ENCODE results near the gene TCIRG1.

The TCIRG1 gene

GRCh38 chr11:68056317-68057285 is 17.8 kb downstream of the TCIRG1 start:
- H3K27me3 Mint-ChIP-seq, result no peaks in the 10 kb centered on the region
- H3K27ac Mint-ChIP-seq, result no peak overlapping the region
- no peaks in the 10 kb centered on the region for H3K9me3 Mint-ChIP-seq
- no peak overlapping the region for H3K4me3 Mint-ChIP-seq
- H3K36me3 Mint-ChIP-seq, result peaks cover 34 to 55% of the 10 kb centered on the region in 2 donors
- H3K4me1 Mint-ChIP-seq, result no peaks in the 10 kb centered on the region
- no peak for ATAC-seq (replicated peaks)
- no peak for DNase-seq

GRCh38 chr11:68057807-68058206 is 19.0 kb downstream of the TCIRG1 start:
- H3K27ac Mint-ChIP-seq, result peak overlapping the region; percentile 51
- no peaks in the 10 kb centered on the region for H3K9me3 Mint-ChIP-seq
- H3K4me3 Mint-ChIP-seq, result no peak overlapping the region
- H3K36me3 Mint-ChIP-seq, result peaks cover 44 to 58% of the 10 kb centered on the region in 2 donors
- H3K4me1 Mint-ChIP-seq, result no peaks in the 10 kb centered on the region
- H3K27me3 Mint-ChIP-seq, result no peaks in the 10 kb centered on the region
- ATAC-seq (replicated peaks), result no peak
- no peak for DNase-seq

- no peaks in the 10 kb centered on the region for H3K9me3 Mint-ChIP-seq
- no peak overlapping the region for H3K4me3 Mint-ChIP-seq
- ATAC-seq (replicated peaks), result no peak
- no peak for DNase-seq
- no peaks in the 10 kb centered on the region for H3K4me1 Mint-ChIP-seq
- H3K27ac Mint-ChIP-seq, result no peak overlapping the region
- H3K27me3 Mint-ChIP-seq, result no peaks in the 10 kb centered on the region
- H3K36me3 Mint-ChIP-seq, result peaks cover 65 to 66% of the 10 kb centered on the region in 2 donors
Observed at GRCh38 chr11:68061508-68061907, 22.7 kb downstream of the TCIRG1 start.

- Mint-ChIP-seq H3K9me3 (no peaks in the 10 kb centered on the region), H3K4me1 (no peaks in the 10 kb centered on the region), H3K36me3 (peaks cover 67 to 70% of the 10 kb centered on the region in 2 donors)
Observed at GRCh38 chr11:68064926-68065325, 26.1 kb downstream of the TCIRG1 start.

GRCh38 chr11:68065841-68066240 is 27.0 kb downstream of the TCIRG1 start:
- no peak for ATAC-seq (replicated peaks)
- no peaks in the 10 kb centered on the region for H3K27me3 Mint-ChIP-seq

More at GRCh38 chr11:68064926-68065325, 26.1 kb downstream of the TCIRG1 start:
- no peaks in the 10 kb centered on the region for H3K27me3 Mint-ChIP-seq
- ATAC-seq (replicated peaks) (no peak), DNase-seq (no peak)
- H3K4me3 Mint-ChIP-seq, result no peak overlapping the region
- no peak overlapping the region for H3K27ac Mint-ChIP-seq

DNA sequence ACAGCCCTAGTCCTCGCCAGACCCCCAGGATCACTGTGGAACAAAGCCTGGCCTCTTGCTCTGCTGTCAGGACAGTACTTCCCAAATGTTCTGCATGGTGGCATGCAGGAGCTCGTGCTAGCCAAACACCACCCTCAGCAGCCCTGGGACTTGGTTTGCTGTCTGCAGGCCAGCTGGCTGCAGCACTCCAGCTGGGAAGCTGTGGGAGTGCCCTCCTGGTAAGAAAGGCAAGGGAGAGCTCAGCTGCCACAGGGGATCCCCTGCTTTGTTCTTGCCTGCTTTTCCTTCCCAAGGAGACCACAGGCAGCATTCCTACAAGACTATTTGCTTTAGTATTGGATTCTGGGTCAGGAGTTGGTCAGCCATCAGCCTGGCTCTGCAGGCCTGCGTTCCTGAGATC is 27.9 kb downstream of the TCIRG1 start:
- no peaks in the 10 kb centered on the region for H3K27me3 Mint-ChIP-seq
- DNase-seq, result no peak
- H3K4me3 Mint-ChIP-seq, result no peak overlapping the region
- peaks cover 6 to 9% of the 10 kb centered on the region in 2 donors for H3K4me1 Mint-ChIP-seq
- ATAC-seq (replicated peaks), result no peak
- H3K9me3 Mint-ChIP-seq, result no peaks in the 10 kb centered on the region
- no peak overlapping the region for H3K27ac Mint-ChIP-seq
- H3K36me3 Mint-ChIP-seq, result peaks cover 65 to 74% of the 10 kb centered on the region in 2 donors

More at GRCh38 chr11:68065841-68066240, 27.0 kb downstream of the TCIRG1 start:
- peaks cover 0 to under 1% of the 10 kb centered on the region in 2 donors for H3K4me1 Mint-ChIP-seq
- no peak overlapping the region for H3K4me3 Mint-ChIP-seq
- DNase-seq, result no peak
- no peak overlapping the region for H3K27ac Mint-ChIP-seq
- no peaks in the 10 kb centered on the region for H3K9me3 Mint-ChIP-seq
- H3K36me3 Mint-ChIP-seq, result peaks cover 65 to 71% of the 10 kb centered on the region in 2 donors

DNA sequence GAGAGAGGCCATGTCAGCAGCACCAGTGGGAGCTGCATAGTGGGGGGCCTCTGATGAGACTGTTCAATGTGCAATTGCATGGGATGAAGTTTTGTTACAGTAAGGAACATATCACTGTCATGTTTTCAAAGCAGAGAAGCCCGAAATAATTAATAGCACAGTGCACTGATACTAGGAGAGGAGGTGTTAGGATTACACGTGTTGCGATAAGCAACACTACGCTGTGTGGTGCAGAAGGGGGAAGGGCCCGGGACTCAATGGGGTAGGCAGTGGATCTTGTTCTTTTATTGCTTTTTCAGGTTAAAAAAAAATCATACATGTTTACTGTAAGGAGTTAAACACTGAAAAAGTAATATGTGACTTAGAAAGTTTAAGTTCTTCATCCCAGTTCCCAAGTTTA is 29.2 kb downstream of the TCIRG1 start:
- Mint-ChIP-seq H3K27me3 (no peaks in the 10 kb centered on the region), H3K36me3 (peaks cover 59 to 67% of the 10 kb centered on the region in 2 donors), H3K4me3 (no peak overlapping the region), H3K4me1 (peaks cover 9 to 13% of the 10 kb centered on the region in 2 donors), H3K27ac (no peak overlapping the region), H3K9me3 (no peaks in the 10 kb centered on the region)
- ATAC-seq (replicated peaks) (no peak), DNase-seq (no peak)

DNA sequence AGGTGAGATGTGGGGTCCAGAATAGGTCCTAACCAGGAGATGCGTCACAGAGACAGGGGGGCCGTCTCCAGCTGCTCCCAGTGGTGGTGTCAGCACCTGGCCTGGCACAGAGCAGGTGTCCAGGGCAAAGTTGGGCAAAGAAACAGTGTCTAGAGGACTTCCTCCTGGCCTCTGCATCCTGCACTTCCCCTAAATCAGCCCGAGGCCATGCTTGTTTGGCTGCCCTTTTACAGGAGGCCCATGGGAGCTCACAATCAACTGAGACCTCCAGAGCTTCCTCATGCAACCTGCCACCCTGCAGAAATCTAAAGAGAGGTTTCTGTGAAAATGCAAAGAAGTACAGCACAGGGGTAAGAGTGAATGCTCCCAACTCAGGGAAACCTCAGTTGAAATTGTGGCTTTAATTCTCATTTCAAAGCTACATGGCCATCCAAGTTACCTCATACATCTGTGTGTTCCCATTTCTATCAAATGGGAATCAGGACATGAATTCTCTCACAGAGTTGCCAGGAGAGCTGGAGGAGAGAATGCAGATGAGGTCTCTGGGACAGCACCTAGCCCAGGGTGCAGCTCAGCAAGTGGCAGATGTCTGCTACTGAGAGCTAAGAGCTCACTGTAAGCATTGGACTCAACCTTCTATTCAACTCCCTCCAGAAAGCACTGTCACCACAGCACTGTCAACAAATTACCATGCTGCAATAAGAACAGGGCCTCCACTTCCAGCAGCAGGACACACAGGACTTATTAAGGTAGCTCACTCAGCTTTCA is 32.6 kb downstream of the TCIRG1 start:
- no peaks in the 10 kb centered on the region for H3K27me3 Mint-ChIP-seq
- ATAC-seq (replicated peaks), result peak; percentile 82 to 94
- H3K27ac Mint-ChIP-seq, result peak overlapping the region; percentile 63
- peaks cover 41 to 67% of the 10 kb centered on the region in 2 donors for H3K36me3 Mint-ChIP-seq
- H3K4me3 Mint-ChIP-seq, result no peak overlapping the region
- H3K4me1 Mint-ChIP-seq, result peaks cover 9 to 13% of the 10 kb centered on the region in 2 donors
- DNase-seq, result no peak
- no peaks in the 10 kb centered on the region for H3K9me3 Mint-ChIP-seq

- Mint-ChIP-seq H3K9me3 (no peaks in the 10 kb centered on the region), H3K4me1 (peaks cover 20 to 27% of the 10 kb centered on the region in 2 donors), H3K36me3 (peaks cover 35 to 61% of the 10 kb centered on the region in 2 donors), H3K27ac (no peak overlapping the region), H3K27me3 (no peaks in the 10 kb centered on the region), H3K4me3 (no peak overlapping the region)
- ATAC-seq (replicated peaks) (no peak), DNase-seq (no peak)
Observed at GRCh38 chr11:68074584-68075352, 35.9 kb downstream of the TCIRG1 start.

DNA sequence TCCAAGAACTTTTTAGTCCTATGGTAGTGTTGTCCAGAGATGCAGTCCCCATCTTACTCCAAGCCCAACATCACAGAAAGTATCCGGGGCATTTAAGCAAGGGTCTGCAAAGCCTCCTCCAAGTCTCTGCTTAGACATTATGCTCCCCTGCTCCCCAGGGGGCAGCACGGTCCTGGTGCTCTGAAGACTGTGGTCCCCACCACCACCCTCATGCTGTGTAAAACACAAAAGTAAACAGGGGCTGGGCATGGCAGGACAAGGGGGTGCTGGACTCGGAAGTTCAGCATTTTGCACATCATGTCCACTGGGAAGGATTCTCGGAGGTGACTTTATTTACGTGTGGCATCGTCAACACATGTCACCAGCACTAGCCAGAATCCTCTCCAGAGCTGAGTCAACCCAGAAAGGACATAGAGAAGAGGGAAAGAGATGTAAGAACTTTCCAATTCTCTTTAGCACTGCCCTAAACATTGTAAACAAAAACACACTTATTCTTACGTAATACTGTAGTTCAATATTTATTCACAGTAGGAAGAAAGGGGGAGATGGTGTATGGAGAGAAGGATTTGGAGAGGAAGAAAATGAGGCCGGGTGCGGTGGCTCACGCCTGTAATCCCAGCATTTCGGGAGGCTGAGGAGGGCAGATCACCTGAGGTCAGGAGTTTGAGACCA is 37.7 kb downstream of the TCIRG1 start:
- no peaks in the 10 kb centered on the region for H3K9me3 Mint-ChIP-seq
- no peak for DNase-seq
- no peak for ATAC-seq (replicated peaks)
- H3K27ac Mint-ChIP-seq, result no peak overlapping the region
- peaks cover 37 to 55% of the 10 kb centered on the region in 2 donors for H3K36me3 Mint-ChIP-seq
- no peaks in the 10 kb centered on the region for H3K27me3 Mint-ChIP-seq
- H3K4me3 Mint-ChIP-seq, result no peak overlapping the region
- peaks cover 17 to 20% of the 10 kb centered on the region in 2 donors for H3K4me1 Mint-ChIP-seq

DNA sequence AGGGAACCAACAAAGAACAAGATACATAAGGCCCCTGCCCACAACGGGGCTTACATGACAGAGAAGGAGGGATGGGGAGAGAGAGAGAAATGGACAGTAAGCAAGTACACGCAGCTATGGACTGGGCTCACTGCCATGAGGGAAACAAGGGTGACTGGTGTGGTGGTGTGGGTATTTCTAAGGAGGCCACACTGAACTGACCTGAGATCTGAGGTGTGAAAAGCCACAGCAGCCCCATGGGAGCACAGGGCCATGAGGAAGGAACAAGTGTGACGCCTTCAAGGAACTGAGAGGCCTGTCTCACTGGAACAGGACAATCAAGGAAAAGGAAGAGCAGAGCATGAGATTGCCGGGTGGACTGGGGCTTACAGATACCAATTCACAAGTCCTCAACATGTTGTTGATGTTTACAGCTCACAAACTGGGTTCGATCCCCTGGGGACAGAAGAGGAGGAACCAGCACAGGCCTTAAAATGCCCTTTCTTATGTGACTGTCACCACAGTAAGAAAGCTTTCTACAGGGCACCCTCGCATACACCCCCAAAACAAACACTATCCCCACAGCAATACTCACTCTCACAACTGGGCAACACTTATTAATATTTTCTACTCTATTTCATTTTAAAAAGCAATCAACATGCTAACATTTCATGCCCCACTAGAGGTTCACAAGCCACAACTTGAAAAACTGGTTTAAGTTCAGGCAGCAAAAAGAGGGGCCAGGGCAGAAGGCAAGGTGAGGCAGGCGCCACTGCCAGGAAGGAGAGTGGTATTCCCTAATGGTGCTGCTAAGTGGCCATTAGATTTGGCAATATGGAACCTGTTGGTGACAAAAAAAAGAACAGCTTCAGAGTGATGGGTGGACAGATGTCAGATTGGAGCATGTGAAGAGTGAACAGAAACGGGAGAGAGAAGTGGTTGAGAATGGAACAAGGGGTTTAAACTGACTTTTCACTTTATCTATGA is 39.1 kb downstream of the TCIRG1 start:
- peak; percentile 17 for DNase-seq
- ATAC-seq (replicated peaks), result peak; percentile 82 to 84
- H3K4me3 Mint-ChIP-seq, result no peak overlapping the region
- H3K4me1 Mint-ChIP-seq, result peaks cover 13 to 14% of the 10 kb centered on the region in 2 donors
- H3K27ac Mint-ChIP-seq, result no peak overlapping the region
- H3K9me3 Mint-ChIP-seq, result no peaks in the 10 kb centered on the region
- H3K27me3 Mint-ChIP-seq, result no peaks in the 10 kb centered on the region
- H3K36me3 Mint-ChIP-seq, result peaks cover 33 to 49% of the 10 kb centered on the region in 2 donors

DNA sequence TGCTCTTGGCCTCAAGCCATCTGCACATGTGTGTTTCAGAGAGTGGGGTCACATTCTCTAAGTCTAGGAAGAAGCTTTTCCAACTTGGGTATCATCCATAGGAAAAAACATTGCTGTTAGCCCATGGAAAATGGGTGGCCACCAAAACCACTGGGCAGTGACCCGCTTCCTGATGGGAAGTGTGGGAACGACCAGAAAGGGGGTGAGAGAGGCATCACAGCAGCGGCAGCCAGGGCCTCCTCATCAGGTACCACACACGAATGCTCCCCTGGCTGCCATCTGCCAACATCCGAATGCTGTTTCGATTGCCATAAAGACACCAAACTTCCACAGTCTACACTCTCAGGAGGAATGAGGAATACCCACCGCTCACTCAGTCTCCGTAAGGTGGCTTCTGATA is 42.0 kb downstream of the TCIRG1 start:
- DNase-seq, result no peak
- peaks cover 13 to 14% of the 10 kb centered on the region in 2 donors for H3K4me1 Mint-ChIP-seq
- H3K27me3 Mint-ChIP-seq, result no peaks in the 10 kb centered on the region
- H3K4me3 Mint-ChIP-seq, result no peak overlapping the region
- no peak for ATAC-seq (replicated peaks)
- no peaks in the 10 kb centered on the region for H3K9me3 Mint-ChIP-seq
- H3K36me3 Mint-ChIP-seq, result peaks cover 29 to 31% of the 10 kb centered on the region in 2 donors
- no peak overlapping the region for H3K27ac Mint-ChIP-seq

DNA sequence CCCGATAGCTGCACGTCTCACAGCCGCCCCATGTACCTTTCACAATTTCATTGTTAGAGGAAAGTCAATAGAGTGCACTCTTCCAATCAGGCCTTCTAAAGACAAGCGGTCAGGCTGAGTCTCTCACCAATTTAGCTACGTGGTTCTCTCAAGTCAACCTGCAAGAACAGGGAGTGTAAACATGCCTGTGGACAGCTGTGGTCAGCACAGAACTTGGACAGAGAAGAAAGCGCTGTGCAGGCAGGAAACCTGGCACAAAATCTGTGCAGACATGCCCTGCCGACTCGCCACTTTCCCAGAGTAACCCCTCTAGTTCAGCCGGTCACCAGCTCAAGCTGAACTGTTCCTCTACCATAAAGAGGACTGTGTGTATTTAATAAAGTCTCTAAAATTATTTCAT is 42.9 kb downstream of the TCIRG1 start:
- no peaks in the 10 kb centered on the region for H3K9me3 Mint-ChIP-seq
- no peak overlapping the region for H3K4me3 Mint-ChIP-seq
- H3K4me1 Mint-ChIP-seq, result peaks cover 13 to 14% of the 10 kb centered on the region in 2 donors
- no peak for DNase-seq
- H3K36me3 Mint-ChIP-seq, result peaks cover 28% of the 10 kb centered on the region in 2 donors
- no peak for ATAC-seq (replicated peaks)
- no peaks in the 10 kb centered on the region for H3K27me3 Mint-ChIP-seq
- H3K27ac Mint-ChIP-seq, result no peak overlapping the region

Measured in stimulated activated naive B cell treated with anti-CD40 and anti-IgM and Interleukin-4, amounts not matched to agents 10 μg/mL and 1 μg/mL and 100 μg/mL, for 72 hours (primary cell).